ENCODE measurements around the gene SLC8A2.

SLC8A2 gene

GRCh38 chr19:47503826-47504150 is 32.1 kb upstream of the SLC8A2 start:
- no peak for DNase-seq

DNA sequence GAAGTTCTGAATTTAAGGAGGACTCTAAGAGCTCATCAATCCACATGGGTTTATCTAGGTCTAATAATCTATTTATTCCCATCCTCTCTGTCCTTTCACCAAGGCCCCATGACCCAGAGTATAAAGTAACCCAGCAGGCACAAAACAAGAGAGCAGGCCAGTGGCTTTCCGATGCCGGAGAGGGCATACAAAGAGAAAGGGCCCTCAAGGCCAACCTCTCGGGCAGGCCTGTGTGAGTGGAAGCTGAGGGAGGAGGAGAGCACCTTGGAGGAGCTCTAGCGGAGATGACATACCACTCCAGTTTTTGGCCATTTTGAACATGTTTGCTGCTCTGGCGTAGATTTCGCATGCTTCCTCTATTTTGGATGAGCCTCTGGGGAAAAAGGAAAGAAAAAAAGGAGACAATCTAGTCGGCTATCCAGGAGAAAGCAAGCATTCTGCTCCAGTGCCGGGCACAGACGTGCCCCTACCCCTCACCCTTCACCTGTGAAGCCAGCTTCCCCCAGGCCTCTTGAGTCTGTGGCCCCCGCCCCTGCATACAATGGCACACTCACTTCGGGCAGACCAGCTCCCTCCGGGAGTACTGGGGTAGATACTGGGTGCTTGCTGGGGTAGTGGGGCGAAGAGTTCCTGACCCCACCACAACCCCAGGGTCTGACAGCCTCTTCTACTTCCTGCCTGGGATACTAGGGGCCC is 31.6 kb upstream of the SLC8A2 start:
- DNase-seq: no peak

DNA sequence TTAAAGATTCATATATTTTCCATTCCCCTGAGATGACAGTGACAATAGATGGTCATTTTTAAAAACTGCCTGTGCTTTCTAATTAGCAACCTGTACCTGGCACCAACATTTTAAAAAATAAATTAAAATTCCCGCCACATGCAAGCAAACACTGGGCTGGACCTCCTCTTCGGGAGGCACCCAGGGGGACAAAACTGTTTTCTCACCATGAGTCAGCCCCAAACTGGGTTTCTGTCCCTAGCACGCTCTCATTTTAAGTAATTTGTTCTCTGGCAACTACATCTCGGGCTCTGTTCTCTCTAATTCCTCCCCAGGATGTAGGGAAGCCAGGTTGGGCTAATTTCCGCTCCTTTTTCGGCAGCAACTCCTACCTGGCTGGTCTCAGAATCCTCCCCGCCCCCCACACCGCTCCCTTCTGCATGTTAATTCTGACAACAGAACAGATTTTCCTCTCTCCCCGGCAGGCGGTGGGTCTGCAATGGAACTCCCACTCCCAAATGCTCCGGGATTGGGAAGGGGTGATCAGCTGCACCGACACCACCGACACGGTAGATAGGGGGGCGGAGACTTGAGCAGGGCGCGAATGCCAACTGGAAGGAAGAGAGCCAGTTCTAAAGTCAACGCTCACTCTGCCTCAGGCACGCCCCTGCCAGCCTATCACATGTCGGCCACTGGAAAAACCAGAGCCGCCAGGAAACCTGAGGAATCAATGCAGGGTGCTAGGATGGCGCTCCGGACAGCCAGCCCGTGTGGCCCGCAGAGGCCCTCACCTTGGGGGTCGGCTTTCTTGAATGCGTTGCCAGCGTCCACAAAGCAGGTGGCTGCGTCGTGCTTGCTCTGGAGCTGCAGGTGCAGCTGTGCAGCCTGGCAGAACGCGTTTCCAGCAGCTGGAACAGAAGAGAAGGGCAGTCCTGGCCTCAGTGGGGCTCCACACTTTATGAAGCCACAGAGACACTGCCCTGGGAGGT is 28.5 kb upstream of the SLC8A2 start:
- DNase-seq: no peak

- no peak for DNase-seq
These were observed 27.7 kb upstream of the SLC8A2 start for GRCh38 chr19:47499371-47499770.

- no peak for DNase-seq
These were observed 26.9 kb upstream of the SLC8A2 start for GRCh38 chr19:47498561-47498960.

GRCh38 chr19:47497821-47498520 is 26.3 kb upstream of the SLC8A2 start:
- no peak for DNase-seq

DNA sequence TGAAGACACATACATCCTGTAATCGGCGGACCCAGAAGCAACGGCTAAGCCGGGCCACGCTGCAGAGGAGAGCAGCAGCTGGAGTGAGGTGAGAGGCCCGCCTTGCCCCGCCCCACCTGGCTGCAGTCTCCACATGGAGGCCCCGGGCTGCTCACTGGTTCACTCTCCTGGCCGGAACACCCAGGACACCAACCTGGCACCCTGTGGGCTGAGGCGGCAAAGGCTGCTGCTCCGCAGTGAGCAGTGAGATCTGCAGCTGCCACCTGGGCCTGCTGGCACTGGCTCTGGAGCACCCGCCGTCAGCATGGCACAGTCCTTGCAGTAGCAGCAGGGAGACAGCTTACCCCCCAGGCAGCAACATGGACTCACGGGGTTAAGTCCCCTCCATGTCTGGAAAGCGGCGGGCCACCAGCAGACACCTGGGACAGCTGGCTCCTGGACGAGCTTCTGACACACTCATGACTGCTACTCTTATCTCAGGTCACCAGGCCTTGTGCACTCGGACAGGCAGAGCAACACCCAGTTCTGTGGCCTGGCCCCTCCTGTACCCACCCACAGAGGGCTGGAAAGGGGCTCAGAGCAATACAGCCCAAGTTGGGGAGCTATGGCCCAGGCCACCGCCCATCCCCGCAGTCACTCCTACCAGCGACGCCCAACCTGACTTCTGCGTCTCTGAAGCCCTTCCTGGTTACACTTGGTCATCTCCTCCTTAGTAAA is 25.5 kb upstream of the SLC8A2 start:
- no peak for DNase-seq

DNA sequence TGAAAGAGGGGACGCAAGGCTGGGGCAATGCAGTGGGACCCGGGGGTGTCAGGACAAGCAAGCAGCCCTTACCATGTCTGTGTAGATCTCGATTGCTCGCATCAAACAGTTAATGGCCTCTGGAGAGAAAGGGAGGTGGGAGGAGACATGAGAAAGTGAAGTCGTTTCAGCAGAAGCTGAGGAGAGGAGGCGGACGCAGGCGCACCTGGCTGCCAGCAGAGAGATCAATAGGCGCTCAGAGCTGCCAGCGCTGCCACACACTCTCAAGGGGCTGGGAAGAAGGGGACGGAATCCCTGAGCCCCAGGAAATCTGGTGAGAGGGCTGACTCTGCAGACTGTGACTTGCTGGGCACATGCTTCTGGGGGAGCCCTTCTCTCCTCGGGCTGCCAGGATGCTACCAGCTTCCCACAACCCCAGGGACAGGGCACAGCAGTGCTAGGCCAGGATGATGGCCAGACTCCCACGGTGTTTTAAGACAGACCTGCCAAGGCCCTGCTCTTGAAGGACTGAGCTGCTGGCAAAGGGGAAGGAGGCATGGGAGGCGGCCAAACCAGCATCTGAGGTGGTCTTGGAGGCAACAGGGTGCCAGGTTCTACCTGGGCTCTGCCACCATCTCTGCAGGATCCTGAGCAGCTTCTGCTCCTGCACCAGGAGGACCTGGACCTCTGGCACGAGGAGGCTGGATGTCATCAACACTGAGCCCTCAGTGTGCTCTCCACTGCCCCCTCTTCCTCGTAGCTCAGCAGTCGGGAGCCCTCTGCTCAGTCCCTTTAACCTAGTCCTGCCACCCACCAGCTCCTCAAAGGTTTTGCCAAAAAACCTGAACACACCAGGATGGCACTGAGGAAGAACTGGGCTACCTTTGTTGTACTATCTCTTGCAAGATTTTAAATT is 24.0 kb upstream of the SLC8A2 start:
- DNase-seq: no peak

DNA sequence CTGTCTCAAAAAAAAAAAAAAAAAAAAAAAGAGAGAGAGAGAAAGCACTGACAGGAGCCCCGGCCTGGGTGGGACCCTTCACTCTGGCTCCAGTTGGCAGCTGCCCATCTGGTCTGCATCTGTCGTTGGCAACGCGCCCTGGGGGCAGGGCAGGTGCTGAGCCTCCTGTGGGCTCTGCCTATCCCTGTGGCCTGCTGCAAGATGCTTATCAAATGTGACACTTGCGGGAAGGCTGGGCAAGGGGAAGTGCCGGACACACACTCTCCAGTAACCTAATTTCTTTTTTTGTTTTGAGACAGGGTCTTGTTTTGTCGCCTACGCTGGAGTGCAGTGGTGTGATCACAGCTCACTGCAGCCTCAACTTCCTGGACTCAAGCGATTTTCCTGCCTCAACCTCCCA is 23.0 kb upstream of the SLC8A2 start:
- no peak for DNase-seq

- no peak for DNase-seq
These were observed 22.5 kb upstream of the SLC8A2 start for GRCh38 chr19:47494211-47494547.

- DNase-seq: no peak
These were observed 21.9 kb upstream of the SLC8A2 start for GRCh38 chr19:47493378-47494210.

- no peak for DNase-seq
These were observed 21.1 kb upstream of the SLC8A2 start for GRCh38 chr19:47492571-47493377.

- DNase-seq: no peak
These were observed 20.4 kb upstream of the SLC8A2 start for GRCh38 chr19:47492137-47492533.

DNA sequence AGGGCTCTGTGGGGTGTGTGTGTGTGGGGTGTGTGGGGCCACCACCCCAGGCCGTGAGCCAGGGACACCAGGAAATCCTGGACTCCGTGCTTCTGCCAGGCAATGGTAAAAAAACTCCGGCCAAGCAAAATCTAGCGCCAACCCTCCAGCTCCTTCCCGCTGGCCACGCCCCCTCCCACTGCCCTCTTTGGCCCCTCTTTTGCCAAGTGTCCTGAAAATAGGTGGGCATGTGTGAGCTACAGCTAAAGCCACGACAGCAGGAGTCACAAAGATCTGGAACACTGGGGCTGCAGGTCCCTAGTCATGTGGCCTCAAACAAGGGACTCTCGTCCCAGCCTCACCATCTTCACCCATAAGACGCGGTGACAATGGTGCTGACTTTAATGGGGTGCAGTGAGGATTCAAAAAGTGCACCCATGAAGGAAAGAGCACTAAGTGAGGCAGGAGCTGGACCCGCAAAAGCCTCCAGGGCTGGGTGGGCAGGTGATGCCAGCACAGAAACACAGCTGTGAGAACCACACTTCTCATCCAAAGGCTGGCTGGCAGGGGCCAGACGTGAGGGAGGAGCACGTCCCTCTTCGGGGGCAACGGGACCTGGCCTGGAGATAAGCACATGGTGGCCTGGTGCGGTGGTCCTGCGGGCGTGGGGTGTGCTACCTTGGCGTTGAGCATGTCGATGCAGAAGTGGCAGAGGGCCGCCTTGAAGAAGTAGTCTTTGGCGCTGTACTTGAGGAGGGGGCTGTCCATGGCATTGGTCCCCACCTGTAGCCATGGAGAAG is 19.9 kb upstream of the SLC8A2 start:
- no peak for DNase-seq

GRCh38 chr19:47490847-47491246 is 19.2 kb upstream of the SLC8A2 start:
- DNase-seq: no peak

DNA sequence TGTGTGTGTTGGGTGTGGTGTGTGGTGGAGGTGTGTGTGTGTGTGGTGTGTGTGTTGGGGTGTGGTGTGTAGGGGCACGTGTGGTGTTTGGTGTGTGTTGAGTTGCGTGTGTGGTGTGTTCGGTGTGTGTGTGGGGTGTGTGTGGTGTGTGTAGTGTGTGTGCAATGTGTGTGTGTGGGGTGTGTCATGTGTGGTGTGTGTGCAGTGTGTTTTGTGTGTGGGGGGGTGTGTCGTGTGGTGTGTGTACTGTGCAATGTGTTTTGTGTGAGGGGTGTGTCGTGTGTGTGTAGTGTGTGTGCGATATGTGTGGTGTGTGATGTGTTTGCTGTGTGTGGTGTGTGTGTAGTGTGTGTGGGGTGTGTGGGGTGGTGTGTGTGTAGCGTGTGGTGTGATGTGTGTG is 18.3 kb upstream of the SLC8A2 start:
- DNase-seq: no peak

DNA sequence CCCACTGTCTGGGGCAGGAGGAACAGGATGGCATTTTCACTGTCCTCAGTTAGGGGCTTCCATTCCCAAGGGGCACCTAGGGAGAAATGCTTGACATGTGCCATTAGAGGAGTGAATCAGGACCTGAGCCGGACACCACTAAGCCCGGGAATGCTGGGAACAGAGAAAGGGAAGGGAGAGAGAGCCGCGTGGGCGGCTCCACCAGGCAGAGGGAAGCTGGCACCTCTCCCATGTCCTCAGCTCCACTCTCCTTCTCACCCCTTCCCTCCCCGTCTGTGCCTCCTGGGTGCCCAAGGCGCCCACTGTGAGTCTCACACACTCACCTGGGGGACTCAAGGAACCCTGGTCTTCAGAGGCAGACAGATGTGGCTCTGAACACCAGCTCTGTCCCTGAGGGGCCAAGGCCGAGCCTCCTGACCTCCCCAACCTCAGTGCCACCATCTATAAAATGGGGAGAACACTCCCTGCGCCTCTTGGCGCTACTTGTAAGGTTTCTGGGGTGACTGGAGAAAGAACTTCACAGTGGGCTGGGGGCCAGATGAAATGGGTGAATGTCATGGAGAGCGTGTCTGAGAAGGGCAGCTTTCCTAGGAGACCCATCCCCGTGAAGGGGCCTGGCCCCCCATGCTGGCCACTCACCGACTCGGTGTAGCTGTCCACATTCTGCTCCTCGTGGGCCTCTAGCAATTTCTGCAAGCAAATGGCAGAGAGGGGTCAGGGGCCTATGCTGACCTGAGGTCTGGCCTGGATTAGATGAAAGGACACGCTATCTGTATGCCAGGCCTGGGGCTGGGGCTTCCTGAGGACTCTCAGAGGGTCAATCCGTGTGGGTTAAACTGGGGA is 17.6 kb upstream of the SLC8A2 start:
- no peak for DNase-seq
